Activated B cell treated with CpG ODN at 0.5 μM for 24 hours (primary cell): ENCODE data around the gene ILKAP. TPM values are rescaled to one million over a fixed set of nuclear protein-coding genes. Genes with fewer than 3 reads are reported as not detected.

Source experiments
- ATAC-seq: fragments of 200-7000 bp; cut with Tn5 transposase; one replicate; pipeline ENCODE4 v1.10.0; 2021; ENCODE audit warnings: low read depth, mild to moderate bottlenecking, moderate library complexity
- CTCF ChIA-PET: fragments of 350-600 bp; sonication (Branson Sonifier 250); formaldehyde crosslinking; loops from one replicate; lab custom pipeline; 2021; ENCODE audit warnings: antibody characterized with exemption; lab: Charles Lee
- POLR2A ChIA-PET: fragments of 350-600 bp; sonication (Branson Sonifier 250); formaldehyde crosslinking; loops from one replicate; lab custom pipeline; 2021; ENCODE audit warnings: antibody characterized with exemption; lab: Charles Lee
- DNase-seq: peaks from one replicate; pipeline ENCODE4 v3.0.0; 2022
- H3K27ac Mint-ChIP-seq: one replicate; pipeline ENCODE4 v1.8.0; 2020; ENCODE audit warnings: mixed read lengths
- H3K27me3 Mint-ChIP-seq: one replicate; pipeline ENCODE4 v1.8.0; 2021; ENCODE audit warnings: mixed read lengths
- H3K36me3 Mint-ChIP-seq: one replicate; pipeline ENCODE4 v1.8.0; 2021; ENCODE audit warnings: low read depth, mixed read lengths
- H3K4me1 Mint-ChIP-seq: one replicate; pipeline ENCODE4 v1.8.0; 2021; ENCODE audit warnings: mixed read lengths
- H3K4me3 Mint-ChIP-seq: one replicate; pipeline ENCODE4 v1.8.0; 2020; ENCODE audit warnings: mild to moderate bottlenecking, mixed read lengths
- H3K9me3 Mint-ChIP-seq: one replicate; pipeline ENCODE4 v1.8.0; 2020; ENCODE audit warnings: mixed read lengths
- CTCF ChIP-seq: fragments of 200-600 bp; IDR thresholded peaks from one replicate; pipeline ENCODE4 v1.8.0; 2022; ENCODE audit warnings: antibody characterized with exemption, mild to moderate bottlenecking
- intact Hi-C: fragments of 100-400 bp; cut with micrococcal nuclease; formaldehyde crosslinking; loops from one replicate; pipeline ENCODE4 v1.15.1; 2024
- total RNA-seq: library from RNA; stranded (reverse); gene quantifications from 2 replicates; pipeline ENCODE4 v1.2.3, GENCODE V29; 2022

Gene ILKAP
- total RNA-seq, 1 donor from 2014 or later, result 77.3 TPM

- intact Hi-C loops, result no loop called here
- H3K27ac Mint-ChIP-seq, result no peak overlapping the region
- peaks cover 12% of the 10 kb centered on the region for H3K4me1 Mint-ChIP-seq
- ChIA-PET POLR2A (no interaction called here), CTCF (no interaction called here)
- no peaks in the 10 kb centered on the region for H3K27me3 Mint-ChIP-seq
- no peak for ATAC-seq
- H3K9me3 Mint-ChIP-seq, result no peaks in the 10 kb centered on the region
- no peak for DNase-seq
- TF ChIP-seq CTCF, result no peak
- no peak overlapping the region for H3K4me3 Mint-ChIP-seq
- H3K36me3 Mint-ChIP-seq, result no peaks in the 10 kb centered on the region
These were observed 63.5 kb downstream of the ILKAP start for GRCh38 chr2:238140040-238140439.

GRCh38 chr2:238139196-238140039, 64.1 kb downstream of the ILKAP start:
- Mint-ChIP-seq H3K4me1 (peaks cover 12% of the 10 kb centered on the region), H3K27ac (no peak overlapping the region), H3K27me3 (no peaks in the 10 kb centered on the region), H3K36me3 (no peaks in the 10 kb centered on the region), H3K4me3 (no peak overlapping the region), H3K9me3 (no peaks in the 10 kb centered on the region)
- ChIA-PET CTCF (no interaction called here), POLR2A (no interaction called here)
- ATAC-seq (peak; percentile 68), DNase-seq (no peak)
- TF ChIP-seq CTCF, result no peak
- intact Hi-C loops, result no loop called here

GRCh38 chr2:238138331-238139195, 64.9 kb downstream of the ILKAP start, which contains the start of gene KLHL30:
Gene KLHL30 (plus strand): TSS chr2:238138668. CDS start chr2:238140755, 2,087 bp downstream.
- intact Hi-C loops, result no loop called here
- TF ChIP-seq CTCF, result no peak
- Mint-ChIP-seq H3K9me3 (no peaks in the 10 kb centered on the region), H3K27ac (no peak within 1 kb of the TSS), H3K27me3 (no peaks in the 10 kb centered on the region), H3K4me1 (peaks cover 12% of the 10 kb centered on the region), H3K4me3 (no peak within 1 kb of the TSS), H3K36me3 (no peaks in the 10 kb centered on the region)
- no peak for ATAC-seq
- CTCF ChIA-PET, result no interaction called here
- POLR2A ChIA-PET, result no interaction called here
- no peak for DNase-seq

- POLR2A ChIA-PET, result no interaction called here
- peaks cover 12% of the 10 kb centered on the region for H3K4me1 Mint-ChIP-seq
- ATAC-seq (no peak), DNase-seq (no peak)
- no peak overlapping the region for H3K27ac Mint-ChIP-seq
- CTCF ChIA-PET, result no interaction called here
- intact Hi-C loops, result no loop called here
- no peak for TF ChIP-seq CTCF
- no peaks in the 10 kb centered on the region for H3K36me3 Mint-ChIP-seq
- H3K4me3 Mint-ChIP-seq, result no peak overlapping the region
- H3K9me3 Mint-ChIP-seq, result no peaks in the 10 kb centered on the region
- no peaks in the 10 kb centered on the region for H3K27me3 Mint-ChIP-seq
These were observed 65.6 kb downstream of the ILKAP start for GRCh38 chr2:238137885-238138284.
